GM12873 (cell line): ENCODE data around the gene CLIC6.

Experiments
- CTCF ChIP-seq: IDR thresholded peaks from 2 replicates; pipeline ENCODE4 v1.5.1; 2012; ENCODE audit warnings: low read depth, mild to moderate bottlenecking, moderate library complexity, low read length, control low read depth; ENCODE audit not compliant: insufficient read depth; ENCODE audit errors: missing control alignments

The CLIC6 gene

DNA sequence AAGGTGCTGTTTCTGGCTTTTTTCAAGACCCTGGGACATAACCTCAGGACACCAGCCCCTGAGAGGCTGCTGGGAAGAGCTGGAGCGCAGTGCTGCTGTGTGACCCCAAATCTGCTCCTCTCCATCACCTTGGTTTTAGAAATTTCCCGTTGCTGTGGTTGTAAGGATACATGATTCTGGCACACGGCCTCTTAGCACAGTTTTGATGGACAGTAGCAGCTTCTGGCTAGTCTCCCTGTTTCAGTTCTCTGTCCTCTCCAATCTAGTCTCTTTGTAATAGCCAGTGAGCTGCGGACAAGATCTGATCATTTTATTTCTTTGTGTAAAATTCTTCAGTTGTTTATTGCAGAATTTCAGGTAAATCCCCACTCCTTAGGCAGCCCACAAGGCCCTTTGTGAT is 3.1 kb downstream of the CLIC6 start:
- no peak for TF ChIP-seq CTCF

DNA sequence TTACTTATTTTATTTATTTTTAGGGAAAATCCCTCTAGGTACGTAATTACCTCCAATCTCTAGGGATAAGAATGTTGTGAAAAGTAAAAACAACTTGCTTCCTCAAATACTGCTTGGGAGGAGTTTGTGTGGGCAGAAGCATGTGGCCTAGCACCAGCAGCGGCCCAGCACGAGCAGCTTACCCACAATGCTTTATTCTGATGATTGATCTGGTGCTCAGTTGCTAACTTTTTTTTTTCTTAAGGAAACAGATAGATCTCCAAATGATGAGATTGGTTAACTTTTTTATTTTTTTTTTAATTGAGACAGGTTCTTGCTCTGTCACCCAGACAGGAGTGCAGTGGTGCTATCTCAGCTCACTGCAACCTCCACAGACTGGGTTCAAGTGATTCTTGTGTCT is 4.2 kb downstream of the CLIC6 start:
- TF ChIP-seq CTCF, result no peak

GRCh38 chr21:34674468-34674867 is 5.7 kb downstream of the CLIC6 start:
- no peak for TF ChIP-seq CTCF

GRCh38 chr21:34675871-34676270 is 7.1 kb downstream of the CLIC6 start:
- TF ChIP-seq CTCF, result no peak

DNA sequence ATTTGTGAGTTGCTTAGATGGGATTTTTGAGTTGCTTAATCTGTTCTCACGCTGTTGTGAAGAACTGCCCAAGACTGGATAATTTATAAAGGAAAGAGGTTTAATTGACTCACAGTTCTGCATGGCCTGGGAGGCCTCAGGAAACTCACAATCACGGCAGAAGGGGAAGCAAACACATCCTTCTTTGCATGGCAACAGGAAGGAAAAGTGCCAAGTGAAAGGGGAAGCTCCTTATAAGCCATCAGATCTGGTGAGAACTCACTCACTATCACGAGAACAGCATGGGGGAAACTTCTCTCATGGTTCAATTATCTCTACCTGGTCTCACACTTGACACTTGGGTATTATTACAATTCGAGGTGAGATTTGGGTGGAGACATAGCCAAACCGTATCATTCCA is 10.3 kb downstream of the CLIC6 start:
- TF ChIP-seq CTCF, result no peak

- TF ChIP-seq CTCF, result no peak
These were observed 15.5 kb downstream of the CLIC6 start for GRCh38 chr21:34684174-34684876.

- no peak for TF ChIP-seq CTCF
These were observed 18.3 kb downstream of the CLIC6 start for GRCh38 chr21:34687065-34687464.
